Mesenteric fat pad (tissue), 1 donor: ENCODE results near the gene ANO9. TPM values are rescaled to one million over a fixed set of nuclear protein-coding genes. Genes with fewer than 3 reads are reported as not detected.
"Not testable (repeated sequence)": the region's sequence is repeated elsewhere in the genome, so short reads cannot be mapped to it uniquely, and the experiment has no call there.

Experiments used
- DNase-seq: peaks from one replicate; pipeline ENCODE4 v3.0.0-alpha.2; 2020; ENCODE audit warnings: low spot score
- total RNA-seq: library from RNA; stranded (reverse); fragmentation: NEBNext Ultra II Directional; extraction: Animal tissue kit (Norgen Biotek cat#: 25700); gene quantifications from one replicate; pipeline ENCODE4 v1.2.1, GENCODE V29; 2021
- donor health status: DM: yes; HTN: yes; CAD: no.

The ANO9 gene
- total RNA-seq, 1 donor from 2014 or later = 1.2 TPM

GRCh38 chr11:389369-389768 lies 52.4 kb downstream of the ANO9 start:
- not testable (repeated sequence) for DNase-seq

DNA sequence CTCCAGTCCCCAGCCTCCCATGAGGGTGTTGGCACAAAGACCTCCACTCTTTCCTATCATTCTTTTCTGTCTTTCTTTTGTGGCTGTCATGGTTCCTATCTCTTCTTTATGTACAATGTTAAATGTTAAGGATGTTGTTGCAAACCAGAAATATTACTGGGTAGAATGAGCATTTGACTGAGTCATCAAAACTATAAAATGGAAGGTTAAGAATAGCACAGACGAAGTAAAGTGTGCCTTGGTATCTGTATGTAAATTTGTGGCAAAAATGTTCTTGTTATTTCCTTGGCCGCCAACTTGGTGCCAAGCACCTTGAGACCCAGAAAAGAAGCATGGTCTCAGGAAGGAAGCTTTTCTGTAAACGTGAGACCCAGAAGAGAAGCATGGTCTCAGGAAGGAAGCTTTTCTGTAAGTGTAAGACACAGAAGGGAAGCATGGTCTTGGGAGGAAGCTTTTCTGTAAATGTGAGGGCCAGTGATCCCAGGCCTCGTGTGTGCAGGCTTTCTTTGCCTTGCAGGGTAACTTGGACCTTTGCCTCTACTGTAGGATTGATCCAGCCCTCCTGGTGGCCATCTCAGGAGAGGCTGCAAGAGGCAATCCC lies 54.5 kb downstream of the ANO9 start:
- DNase-seq = no peak

DNA sequence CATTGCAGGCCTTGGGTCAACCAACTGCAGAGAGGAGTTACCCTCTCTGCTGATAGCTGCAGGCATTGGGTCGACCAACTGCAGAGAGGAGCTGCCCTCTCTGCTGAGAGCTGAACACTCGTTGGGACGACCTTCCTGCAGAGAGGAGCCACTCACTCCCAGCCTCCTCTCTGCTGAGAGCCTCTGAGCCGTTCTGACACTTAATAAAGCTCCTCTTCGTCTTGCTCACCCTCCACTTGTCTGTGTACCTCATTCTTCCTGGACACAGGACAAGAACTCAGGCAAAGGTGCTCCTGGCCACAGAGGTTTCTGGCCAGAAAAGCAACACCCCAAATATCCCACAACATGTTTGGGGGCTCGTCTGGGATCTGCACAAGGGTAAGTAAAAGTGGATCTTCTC lies 55.3 kb downstream of the ANO9 start:
- DNase-seq = no peak

GRCh38 chr11:385594-386351 lies 56.0 kb downstream of the ANO9 start:
- DNase-seq = no peak

DNA sequence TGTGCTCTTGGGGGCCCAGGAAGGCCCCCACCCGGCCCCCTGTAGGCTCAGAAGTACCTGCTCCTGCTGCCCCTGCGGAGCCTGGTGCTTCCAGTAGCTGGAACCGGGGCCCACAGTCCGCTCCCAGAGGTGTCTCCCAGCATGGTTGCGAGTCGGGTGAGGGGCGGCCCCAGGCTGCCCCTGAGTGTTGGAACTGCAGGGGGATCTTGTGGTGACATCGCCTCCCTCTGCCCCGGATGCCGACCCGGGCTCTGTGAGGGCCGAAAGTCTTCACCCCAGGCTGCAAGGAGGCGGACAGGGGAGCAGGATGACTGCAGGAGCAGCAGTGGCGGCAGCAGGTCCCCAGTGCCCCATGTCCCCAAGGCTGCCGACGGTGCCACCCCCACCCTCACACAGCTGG lies 57.3 kb downstream of the ANO9 start:
- DNase-seq = no peak

- DNase-seq = no peak
These were observed 58.4 kb downstream of the ANO9 start for GRCh38 chr11:383431-383830.

GRCh38 chr11:382081-382629 lies 59.7 kb downstream of the ANO9 start:
- no peak for DNase-seq

- DNase-seq = no peak
These were observed 60.2 kb downstream of the ANO9 start for GRCh38 chr11:381501-382072.

GRCh38 chr11:380996-381395 lies 60.8 kb downstream of the ANO9 start:
- DNase-seq = no peak

DNA sequence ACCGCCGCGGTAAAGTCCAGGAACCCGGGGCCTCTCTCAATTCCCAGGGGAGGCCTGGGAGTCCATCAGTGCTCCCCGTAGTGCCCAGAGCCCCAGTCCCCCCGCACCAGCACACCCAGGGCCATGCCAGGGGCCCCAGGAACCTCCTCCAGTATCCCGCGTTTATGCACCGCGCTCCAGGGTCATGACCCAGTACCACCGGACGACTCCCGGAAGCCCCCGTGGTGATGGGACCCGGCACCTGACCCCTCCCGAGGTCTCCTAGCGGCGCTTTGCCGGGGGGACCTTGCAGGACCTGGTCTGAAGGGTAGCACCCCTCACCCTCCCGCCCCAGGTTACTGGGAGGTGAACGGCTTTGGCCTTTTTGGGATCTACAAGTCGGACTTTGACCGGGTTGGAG lies 61.3 kb downstream of the ANO9 start:
- DNase-seq = no peak

GRCh38 chr11:380095-380480 lies 61.7 kb downstream of the ANO9 start:
- no peak for DNase-seq

DNA sequence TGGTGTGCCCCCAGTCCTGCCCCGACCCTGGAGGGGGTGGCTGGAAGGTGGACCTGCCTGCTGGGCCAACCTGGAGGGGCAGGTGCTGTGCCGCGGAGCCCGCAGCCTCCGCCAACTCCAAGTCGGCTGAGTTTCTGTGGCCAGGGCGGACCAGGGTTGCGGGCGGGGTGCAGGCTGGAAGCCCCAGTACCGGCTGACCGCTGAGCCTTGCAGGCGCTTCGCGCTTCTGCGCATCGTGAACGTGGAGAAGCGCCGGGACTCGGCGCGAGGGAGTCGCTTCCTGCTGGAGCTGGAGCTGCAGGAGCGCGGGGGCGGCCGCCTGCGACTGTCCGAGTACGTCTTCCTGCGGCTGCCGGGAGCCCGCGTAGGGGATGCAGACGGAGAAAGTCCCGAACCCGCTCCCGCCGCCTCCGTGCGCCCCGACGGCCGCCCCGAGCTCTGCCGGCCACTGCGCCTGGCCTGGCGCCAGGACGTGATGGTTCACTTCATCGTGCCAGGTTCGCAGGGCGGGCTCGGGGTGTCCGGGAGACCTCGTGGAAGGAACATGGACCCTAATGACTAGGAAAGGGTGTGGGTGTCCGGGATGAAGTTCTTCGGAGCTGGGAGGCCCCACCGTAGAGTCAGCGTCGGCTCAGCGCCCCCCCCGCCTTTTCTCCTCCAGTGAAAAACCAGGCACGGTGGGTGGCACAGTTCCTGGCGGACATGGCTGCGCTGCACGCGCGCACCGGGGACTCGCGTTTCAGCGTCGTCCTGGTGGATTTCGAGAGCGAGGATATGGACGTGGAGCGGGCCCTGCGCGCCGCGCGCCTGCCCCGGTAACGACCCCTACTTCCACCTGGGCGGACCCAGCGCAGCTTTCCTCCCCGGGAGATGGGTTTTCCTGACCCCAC lies 62.4 kb downstream of the ANO9 start:
- DNase-seq = no peak

GRCh38 chr11:377883-378500 lies 63.8 kb downstream of the ANO9 start:
- no peak for DNase-seq

DNA sequence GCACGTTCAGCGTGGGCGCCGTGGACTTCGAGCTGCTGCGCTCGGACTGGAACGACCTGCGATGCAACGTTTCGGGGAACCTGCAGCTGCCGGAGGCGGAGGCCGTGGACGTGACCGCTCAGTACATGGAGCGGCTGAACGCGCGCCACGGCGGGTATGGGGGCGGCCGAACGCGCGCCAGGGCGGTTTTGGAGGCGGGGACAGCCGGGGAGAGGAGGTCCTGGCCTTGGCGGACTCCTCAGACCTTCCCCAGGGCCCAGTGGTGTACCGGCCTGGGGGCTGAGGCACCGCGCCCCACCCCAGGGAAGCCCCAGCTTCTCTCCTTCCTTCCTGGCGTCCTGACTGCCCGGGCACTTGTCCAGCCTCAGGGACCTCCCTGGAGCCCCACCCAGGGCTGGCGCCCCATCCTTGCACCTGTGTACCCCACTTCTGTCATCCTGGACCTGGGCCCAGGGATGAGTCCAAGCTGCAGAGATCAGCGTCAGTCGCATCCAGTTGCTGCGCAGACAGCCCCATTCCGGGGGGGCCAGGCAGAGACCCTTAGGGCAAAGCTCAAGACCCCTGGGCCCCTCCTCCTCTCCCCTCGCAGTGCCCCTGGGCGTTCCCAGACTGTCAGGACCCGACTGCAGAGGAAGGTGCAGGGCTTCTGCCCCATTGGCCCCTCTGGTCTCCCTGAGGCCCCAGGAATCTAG lies 64.5 kb downstream of the ANO9 start:
- DNase-seq = no peak

DNA sequence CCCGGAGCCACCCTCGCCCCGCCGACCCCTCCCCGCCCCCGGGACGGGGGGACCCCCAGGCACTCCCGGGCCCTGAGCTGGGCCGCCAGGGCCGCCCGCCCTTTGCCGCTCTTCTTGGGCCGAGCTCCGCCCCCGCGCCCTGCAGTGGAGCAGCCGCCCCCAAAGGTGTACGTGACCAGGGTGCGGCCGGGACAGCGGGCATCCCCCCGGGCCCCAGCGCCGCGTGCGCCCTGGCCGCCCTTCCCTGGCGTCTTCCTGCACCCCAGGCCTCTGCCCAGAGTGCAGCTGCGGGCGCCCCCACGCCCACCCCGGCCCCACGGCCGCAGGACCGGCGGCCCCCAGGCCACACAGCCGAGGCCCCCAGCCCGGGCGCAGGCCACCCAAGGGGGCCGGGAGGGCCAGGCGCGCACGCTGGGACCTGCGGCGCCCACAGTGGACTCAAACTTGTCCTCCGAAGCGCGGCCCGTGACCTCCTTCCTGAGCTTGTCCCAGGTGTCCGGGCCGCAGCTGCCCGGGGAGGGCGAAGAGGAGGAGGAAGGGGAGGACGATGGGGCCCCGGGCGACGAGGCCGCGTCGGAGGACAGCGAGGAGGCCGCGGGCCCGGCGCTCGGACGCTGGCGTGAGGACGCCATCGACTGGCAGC lies 65.2 kb downstream of the ANO9 start:
- no peak for DNase-seq

DNA sequence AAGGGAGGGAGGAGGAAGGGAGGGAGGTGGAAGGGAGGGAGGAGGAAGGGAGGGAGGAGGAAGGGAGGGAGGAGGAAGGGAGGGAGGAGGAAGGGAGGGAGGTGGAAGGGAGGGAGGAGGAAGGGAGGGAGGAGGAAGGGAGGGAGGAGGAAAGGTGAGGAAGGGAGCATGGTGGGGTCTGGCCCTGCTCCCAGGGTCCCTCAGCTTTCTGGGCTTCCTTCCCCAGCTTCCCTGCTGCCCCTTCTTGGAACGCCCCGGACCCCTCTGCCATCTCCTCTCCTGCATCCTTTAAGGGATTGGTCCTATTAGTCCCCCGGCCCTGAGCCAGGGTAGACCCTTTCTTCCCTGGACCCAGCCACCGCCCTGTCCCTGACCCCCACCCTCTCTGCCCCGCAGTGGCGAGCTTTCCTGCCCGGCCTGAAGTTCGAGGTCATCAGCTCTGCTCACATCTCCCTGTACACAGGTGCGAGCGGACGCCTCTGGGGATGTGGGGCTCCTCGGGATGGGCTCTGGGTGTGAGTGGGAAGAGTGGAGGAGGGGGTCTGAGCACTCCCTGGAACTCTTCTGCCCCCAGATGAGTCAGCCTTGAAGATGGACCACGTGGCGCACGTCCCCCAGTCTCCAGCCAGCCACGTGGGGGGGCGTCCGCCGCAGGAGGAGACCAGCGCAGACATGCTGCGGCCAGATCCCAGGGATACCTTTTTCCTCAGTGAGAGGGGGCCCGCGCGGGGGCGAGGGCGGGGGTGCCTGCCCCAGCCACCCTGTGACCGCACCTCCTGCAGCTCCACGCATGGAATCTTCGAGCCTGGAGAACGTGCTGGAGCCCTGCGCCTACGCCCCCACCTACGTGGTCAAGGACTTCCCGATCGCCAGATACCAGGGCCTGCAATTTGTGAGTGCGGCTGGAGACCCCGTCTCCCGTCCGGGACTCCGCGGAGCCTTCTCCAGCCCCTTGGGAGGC lies 66.5 kb downstream of the ANO9 start:
- DNase-seq = no peak

- no peak for DNase-seq
These were observed 67.9 kb downstream of the ANO9 start for GRCh38 chr11:373716-374551.
